GM18507 (cell line): ENCODE measurements around the gene ZSCAN25.
"Not testable (repeated sequence)": the region's sequence is repeated elsewhere in the genome, so short reads cannot be mapped to it uniquely, and the experiment has no call there.

Experiments used
- DNase-seq: peaks from one replicate; pipeline ENCODE4 v3.0.0; 2011; ENCODE audit warnings: low read depth; ENCODE audit not compliant: insufficient read length; ENCODE audit errors: extremely low spot score
- FAIRE-seq: peaks from 2 replicates; lab custom pipeline; 2011; peaks lifted over from hg19 to GRCh38; lab: Jason Lieb, UNC

Gene ZSCAN25

GRCh38 chr7:99639267-99639666 lies 22.5 kb downstream of the ZSCAN25 start:
- no peak for FAIRE-seq
- DNase-seq: no peak

GRCh38 chr7:99642027-99642426 lies 25.3 kb downstream of the ZSCAN25 start:
- DNase-seq: no peak
- no peak for FAIRE-seq

- DNase-seq: no peak
- no peak for FAIRE-seq
Observed at GRCh38 chr7:99643464-99643863, 26.7 kb downstream of the ZSCAN25 start.

GRCh38 chr7:99644431-99644830 lies 27.7 kb downstream of the ZSCAN25 start:
- no peak for DNase-seq
- FAIRE-seq: no peak

GRCh38 chr7:99645590-99645989 lies 28.8 kb downstream of the ZSCAN25 start:
- no peak for DNase-seq
- no peak for FAIRE-seq

GRCh38 chr7:99648843-99649242 lies 32.1 kb downstream of the ZSCAN25 start:
- DNase-seq (no peak), FAIRE-seq (no peak)

GRCh38 chr7:99651290-99651689 lies 34.5 kb downstream of the ZSCAN25 start:
- FAIRE-seq: no peak
- DNase-seq: no peak

GRCh38 chr7:99652671-99653070 lies 35.9 kb downstream of the ZSCAN25 start:
- no peak for FAIRE-seq
- DNase-seq: no peak

- not testable (repeated sequence) for DNase-seq
Observed at GRCh38 chr7:99653269-99653668, 36.5 kb downstream of the ZSCAN25 start.

GRCh38 chr7:99653754-99654153 lies 37.0 kb downstream of the ZSCAN25 start:
- no peak for FAIRE-seq

More at GRCh38 chr7:99653269-99653668, 36.5 kb downstream of the ZSCAN25 start:
- not testable (repeated sequence) for FAIRE-seq

GRCh38 chr7:99654626-99655025 lies 37.9 kb downstream of the ZSCAN25 start:
- FAIRE-seq, DNase-seq: not testable (repeated sequence)

More at GRCh38 chr7:99653754-99654153, 37.0 kb downstream of the ZSCAN25 start:
- DNase-seq: no peak

GRCh38 chr7:99657879-99658278 lies 41.1 kb downstream of the ZSCAN25 start:
- not testable (repeated sequence) for FAIRE-seq, DNase-seq

GRCh38 chr7:99665312-99666012 lies 48.7 kb downstream of the ZSCAN25 start:
- DNase-seq (no peak), FAIRE-seq (no peak)

- FAIRE-seq (no peak), DNase-seq (no peak)
Observed at GRCh38 chr7:99666013-99666395, 49.3 kb downstream of the ZSCAN25 start.

GRCh38 chr7:99667179-99667578 lies 50.4 kb downstream of the ZSCAN25 start:
- no peak for DNase-seq
- FAIRE-seq: no peak

GRCh38 chr7:99668541-99668940 lies 51.8 kb downstream of the ZSCAN25 start:
- DNase-seq: no peak
- no peak for FAIRE-seq

- no peak for DNase-seq
- no peak for FAIRE-seq
Observed at GRCh38 chr7:99669782-99670181, 53.0 kb downstream of the ZSCAN25 start.

- no peak for DNase-seq
- FAIRE-seq: no peak
Observed at GRCh38 chr7:99672573-99672972, 55.8 kb downstream of the ZSCAN25 start.

GRCh38 chr7:99674995-99675742 lies 58.4 kb downstream of the ZSCAN25 start:
- no peak for FAIRE-seq
- DNase-seq: no peak

GRCh38 chr7:99677013-99677647 lies 60.4 kb downstream of the ZSCAN25 start:
- DNase-seq: no peak
- FAIRE-seq: no peak
